Activated naive CD8-positive, alpha-beta T cell treated with anti-CD3 and anti-CD28 coated beads for 36 hours (primary cell): ENCODE data around the gene IQGAP2. TPM values are rescaled to one million over a fixed set of nuclear protein-coding genes. Genes with fewer than 3 reads are reported as not detected.
"Not testable (repeated sequence)": the region's sequence is repeated elsewhere in the genome, so short reads cannot be mapped to it uniquely, and the experiment has no call there.

ENCODE experiments used
- DNase-seq: peaks from one replicate; pipeline ENCODE4 v3.0.0; 2021
- H3K27ac Mint-ChIP-seq: one replicate; pipeline ENCODE4 v1.8.0; 2022; ENCODE audit warnings: mild to moderate bottlenecking, moderate library complexity, mixed read lengths
- H3K27me3 Mint-ChIP-seq: one replicate; pipeline ENCODE4 v1.8.0; 2022; ENCODE audit warnings: mild to moderate bottlenecking, mixed read lengths
- H3K36me3 Mint-ChIP-seq: one replicate; pipeline ENCODE4 v1.8.0; 2021; ENCODE audit warnings: mild to moderate bottlenecking, mixed read lengths
- H3K4me1 Mint-ChIP-seq: one replicate; pipeline ENCODE4 v1.8.0; 2021; ENCODE audit warnings: mixed read lengths
- H3K4me3 Mint-ChIP-seq: one replicate; pipeline ENCODE4 v1.8.0; 2022; ENCODE audit warnings: mild to moderate bottlenecking, moderate library complexity, mixed read lengths
- H3K9me3 Mint-ChIP-seq: one replicate; pipeline ENCODE4 v1.8.0; 2022; ENCODE audit warnings: mixed read lengths
- total RNA-seq, 2 experiments: library from RNA; stranded (reverse); gene quantifications; one replicate each; pipeline ENCODE4 v1.2.3, GENCODE V29; 2021

IQGAP2 gene
- total RNA-seq, 2 experiments from 2014 or later = 30.3 to 30.6 TPM

- H3K4me1 Mint-ChIP-seq = peaks cover 16% of the 10 kb centered on the region
- H3K36me3 Mint-ChIP-seq = peaks cover 6% of the 10 kb centered on the region
- H3K9me3 Mint-ChIP-seq = no peaks in the 10 kb centered on the region
- H3K27me3 Mint-ChIP-seq = no peaks in the 10 kb centered on the region
- no peak overlapping the region for H3K27ac Mint-ChIP-seq
- no peak overlapping the region for H3K4me3 Mint-ChIP-seq
- no peak for DNase-seq
These were observed 97.7 kb downstream of the IQGAP2 start for GRCh38 chr5:76500633-76501393.

DNA sequence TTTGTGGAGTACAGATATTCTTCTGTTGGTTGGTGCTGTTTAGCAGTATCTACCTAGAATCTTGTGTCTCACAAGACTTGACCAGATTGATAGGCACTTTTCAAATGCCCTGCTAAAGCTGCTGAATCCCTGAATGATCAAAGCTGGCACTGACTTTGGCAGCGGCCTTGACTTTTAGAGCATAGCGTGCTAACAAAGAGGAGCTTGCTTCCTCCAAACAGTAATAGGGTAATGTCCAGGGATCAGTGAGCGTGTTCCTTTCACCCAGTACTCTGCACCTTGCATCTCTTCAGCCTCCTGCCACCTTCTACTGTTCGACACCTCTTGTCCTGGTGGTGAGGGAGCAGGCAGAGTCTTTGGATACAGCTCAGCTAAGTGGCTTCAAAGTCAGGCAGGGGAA lies 100.8 kb downstream of the IQGAP2 start:
- H3K27ac Mint-ChIP-seq = no peak overlapping the region
- H3K9me3 Mint-ChIP-seq = no peaks in the 10 kb centered on the region
- DNase-seq = no peak
- peaks cover 10% of the 10 kb centered on the region for H3K4me1 Mint-ChIP-seq
- no peaks in the 10 kb centered on the region for H3K27me3 Mint-ChIP-seq
- H3K36me3 Mint-ChIP-seq = peaks cover 4% of the 10 kb centered on the region
- H3K4me3 Mint-ChIP-seq = no peak overlapping the region

DNA sequence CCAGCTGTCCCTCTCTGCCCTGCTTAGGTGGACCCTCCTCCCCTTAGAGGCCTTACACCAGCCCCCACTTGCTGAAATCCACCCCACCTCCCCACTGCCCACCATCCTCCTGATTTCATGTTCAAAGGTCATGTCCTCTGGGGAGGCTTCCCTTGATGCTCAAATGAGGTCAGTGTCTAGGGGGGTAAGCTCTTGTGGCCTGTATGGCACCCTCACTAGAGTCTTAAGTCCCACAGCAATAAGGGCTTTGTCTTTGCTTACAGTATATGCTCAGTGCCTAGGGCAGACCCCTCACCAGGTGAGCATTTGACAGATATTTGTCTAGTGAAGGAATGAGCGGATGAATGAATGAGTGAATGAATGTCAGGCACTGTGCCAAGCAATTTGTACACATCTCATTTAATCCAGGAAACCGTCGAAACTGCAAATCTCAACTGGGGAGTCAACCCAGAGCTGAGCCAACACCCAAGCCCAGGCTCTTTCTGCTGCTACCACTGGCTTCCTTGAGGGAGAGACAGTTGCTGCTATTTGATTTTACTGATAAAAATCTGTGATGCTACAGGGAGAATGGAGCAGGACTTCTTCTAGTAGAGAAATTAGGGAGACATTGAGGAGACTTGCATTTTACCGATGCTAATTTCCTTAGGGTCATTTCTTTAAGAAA lies 101.9 kb downstream of the IQGAP2 start:
- no peaks in the 10 kb centered on the region for H3K36me3 Mint-ChIP-seq
- H3K4me3 Mint-ChIP-seq = no peak overlapping the region
- H3K27ac Mint-ChIP-seq = no peak overlapping the region
- no peak for DNase-seq
- H3K9me3 Mint-ChIP-seq = no peaks in the 10 kb centered on the region
- H3K27me3 Mint-ChIP-seq = no peaks in the 10 kb centered on the region
- peaks cover 10% of the 10 kb centered on the region for H3K4me1 Mint-ChIP-seq

DNA sequence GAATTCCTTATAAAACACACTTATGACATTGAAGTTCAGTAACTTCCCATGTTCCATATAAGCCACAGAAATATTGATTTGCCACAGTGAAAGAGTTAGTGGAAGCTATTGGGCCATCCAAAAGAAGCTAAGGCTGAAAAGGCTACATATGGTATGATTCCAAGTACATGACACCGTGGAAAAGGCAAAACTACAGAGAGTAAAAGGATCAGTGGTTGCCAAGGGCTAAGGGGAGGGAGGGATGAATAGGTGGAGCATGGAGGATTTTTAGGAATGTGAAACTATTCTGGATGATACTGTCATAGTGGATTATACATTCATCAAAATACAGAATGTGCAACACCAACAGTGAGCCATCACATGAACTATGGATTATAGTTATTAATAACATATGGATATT lies 110.4 kb downstream of the IQGAP2 start:
- no peak overlapping the region for H3K27ac Mint-ChIP-seq
- peaks cover 2% of the 10 kb centered on the region for H3K9me3 Mint-ChIP-seq
- DNase-seq = no peak
- H3K4me1 Mint-ChIP-seq = peaks cover 13% of the 10 kb centered on the region
- no peak overlapping the region for H3K4me3 Mint-ChIP-seq
- peaks cover 20% of the 10 kb centered on the region for H3K36me3 Mint-ChIP-seq
- H3K27me3 Mint-ChIP-seq = no peaks in the 10 kb centered on the region

- H3K4me1 Mint-ChIP-seq = peaks cover 13% of the 10 kb centered on the region
These were observed 111.2 kb downstream of the IQGAP2 start for GRCh38 chr5:76514292-76514691.

DNA sequence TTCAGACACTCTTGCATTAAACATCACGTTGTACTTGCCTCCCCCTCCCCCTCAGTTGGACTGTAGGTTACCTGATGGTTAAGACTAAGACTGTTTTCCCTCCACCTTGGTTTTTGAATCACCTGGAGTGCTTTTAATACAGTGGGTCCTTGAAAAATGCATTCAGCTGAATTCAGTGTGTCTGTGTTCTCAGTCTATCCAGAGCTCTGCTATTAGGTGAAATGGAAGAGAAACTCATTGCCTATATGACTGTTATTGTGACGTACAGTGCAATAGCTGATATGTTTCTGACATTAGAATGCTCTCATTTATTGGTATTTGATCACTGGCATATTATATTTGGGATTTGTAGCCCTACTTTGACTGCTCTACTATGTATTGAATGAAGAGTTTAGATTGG lies 111.6 kb downstream of the IQGAP2 start:
- peaks cover 3% of the 10 kb centered on the region for H3K9me3 Mint-ChIP-seq
- H3K27me3 Mint-ChIP-seq = no peaks in the 10 kb centered on the region
- no peak overlapping the region for H3K4me3 Mint-ChIP-seq
- DNase-seq = no peak
- H3K27ac Mint-ChIP-seq = no peak overlapping the region
- H3K36me3 Mint-ChIP-seq = peaks cover 26% of the 10 kb centered on the region
- H3K4me1 Mint-ChIP-seq = peaks cover 13% of the 10 kb centered on the region

More at GRCh38 chr5:76514292-76514691, 111.2 kb downstream of the IQGAP2 start:
- H3K27ac Mint-ChIP-seq = no peak overlapping the region
- no peak overlapping the region for H3K4me3 Mint-ChIP-seq
- no peak for DNase-seq
- H3K36me3 Mint-ChIP-seq = peaks cover 26% of the 10 kb centered on the region
- no peaks in the 10 kb centered on the region for H3K27me3 Mint-ChIP-seq
- peaks cover 3% of the 10 kb centered on the region for H3K9me3 Mint-ChIP-seq

DNA sequence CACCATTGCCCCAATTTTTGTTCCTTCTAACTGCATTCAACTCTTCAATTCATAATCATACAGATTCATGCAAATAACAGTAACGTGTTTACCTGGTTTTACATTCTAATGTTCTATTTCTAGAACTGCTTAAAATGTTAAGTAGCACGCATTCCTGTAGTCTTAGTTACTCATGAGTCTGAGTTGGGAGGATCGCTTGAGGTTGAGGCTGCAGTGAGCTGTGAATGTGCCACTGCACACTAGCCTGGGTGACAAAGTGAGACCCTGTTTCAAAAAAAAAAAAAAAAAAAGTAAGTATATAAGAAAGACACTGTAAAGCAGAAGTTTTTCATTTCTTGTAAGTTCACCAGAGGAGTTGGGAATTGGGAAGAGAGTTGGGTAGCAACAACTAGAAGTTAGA lies 114.2 kb downstream of the IQGAP2 start:
- no peak for DNase-seq
- no peaks in the 10 kb centered on the region for H3K27me3 Mint-ChIP-seq
- H3K4me3 Mint-ChIP-seq = no peak overlapping the region

DNA sequence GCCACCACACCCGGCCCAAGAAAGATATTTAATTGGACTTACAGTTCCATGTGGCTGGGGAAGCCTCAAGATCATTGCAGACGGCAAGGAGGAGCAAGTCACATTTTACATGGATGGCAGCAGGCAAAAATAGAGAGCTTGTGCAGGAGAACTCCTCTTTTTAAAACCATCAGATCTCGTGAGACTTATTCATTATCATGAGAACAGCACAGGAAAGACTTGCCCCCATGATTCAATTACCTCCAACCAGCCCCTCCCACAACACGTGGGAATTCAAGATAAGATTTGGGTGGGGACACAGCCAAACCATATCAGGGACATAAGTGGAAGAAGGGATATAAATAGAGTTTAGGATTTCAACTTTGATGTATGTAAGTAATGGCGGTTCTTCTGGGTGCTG lies 115.2 kb downstream of the IQGAP2 start:
- H3K4me3 Mint-ChIP-seq, H3K9me3 Mint-ChIP-seq, DNase-seq, H3K27ac Mint-ChIP-seq, H3K27me3 Mint-ChIP-seq: not testable (repeated sequence)
- Mint-ChIP-seq H3K36me3 (peaks cover 29% of the 10 kb centered on the region), H3K4me1 (peaks cover 36% of the 10 kb centered on the region)

More for the DNA sequence above, 114.2 kb downstream of the IQGAP2 start:
- Mint-ChIP-seq H3K27ac (no peak overlapping the region), H3K4me1 (peaks cover 28% of the 10 kb centered on the region), H3K36me3 (peaks cover 29% of the 10 kb centered on the region), H3K9me3 (peaks cover 3% of the 10 kb centered on the region)

- no peaks in the 10 kb centered on the region for H3K27me3 Mint-ChIP-seq
- H3K36me3 Mint-ChIP-seq = peaks cover 22% of the 10 kb centered on the region
- H3K4me3 Mint-ChIP-seq = no peak overlapping the region
- H3K4me1 Mint-ChIP-seq = peaks cover 49% of the 10 kb centered on the region
- peak overlapping the region; percentile 81 for H3K27ac Mint-ChIP-seq
- H3K9me3 Mint-ChIP-seq = peaks cover 3% of the 10 kb centered on the region
- DNase-seq = no peak
These were observed 118.2 kb downstream of the IQGAP2 start for GRCh38 chr5:76521240-76521758.

DNA sequence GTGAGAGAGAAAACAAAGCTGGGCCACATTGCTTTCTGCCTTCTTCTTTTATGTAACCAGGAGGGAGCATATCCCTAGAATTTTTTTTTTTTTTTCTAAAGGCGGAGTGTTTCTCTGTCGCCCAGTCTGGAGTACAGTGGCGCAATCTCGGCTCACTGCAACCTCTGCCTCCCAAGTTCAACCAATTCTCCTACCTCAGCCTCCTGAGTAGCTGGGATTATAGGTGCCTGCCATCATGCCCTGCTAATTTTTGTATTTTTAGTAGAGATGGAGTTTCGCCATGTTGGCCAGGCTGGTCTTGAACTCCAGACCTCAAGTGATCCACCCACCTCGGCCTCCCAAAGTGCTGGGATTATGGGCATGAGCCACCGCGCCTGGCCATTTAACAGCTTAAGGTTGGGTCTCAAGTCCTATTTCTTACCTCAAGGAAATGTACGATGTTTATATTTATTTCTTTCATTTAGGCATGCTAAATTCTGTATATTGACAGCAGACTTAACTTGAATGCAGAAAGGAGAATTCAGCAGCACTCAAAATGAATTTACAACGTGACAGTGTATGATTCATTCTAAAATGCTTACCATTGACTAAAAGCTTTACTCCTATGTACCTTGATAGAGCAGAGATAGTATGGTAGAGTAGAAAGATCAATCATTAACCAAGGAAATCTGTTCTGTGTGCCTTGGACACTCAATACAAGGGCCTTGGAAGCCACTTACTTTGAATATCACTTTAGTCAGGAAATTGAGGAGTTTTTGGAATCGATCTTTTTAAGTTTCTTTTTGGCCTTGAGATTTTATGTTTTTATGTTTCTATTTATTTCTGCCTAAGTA lies 119.2 kb downstream of the IQGAP2 start:
- H3K4me3 Mint-ChIP-seq = no peak overlapping the region
- H3K27ac Mint-ChIP-seq = peak overlapping the region; percentile 60
- no peaks in the 10 kb centered on the region for H3K27me3 Mint-ChIP-seq
- peaks cover 3% of the 10 kb centered on the region for H3K9me3 Mint-ChIP-seq
- peaks cover 19% of the 10 kb centered on the region for H3K36me3 Mint-ChIP-seq
- DNase-seq = no peak
- H3K4me1 Mint-ChIP-seq = peaks cover 51% of the 10 kb centered on the region

DNA sequence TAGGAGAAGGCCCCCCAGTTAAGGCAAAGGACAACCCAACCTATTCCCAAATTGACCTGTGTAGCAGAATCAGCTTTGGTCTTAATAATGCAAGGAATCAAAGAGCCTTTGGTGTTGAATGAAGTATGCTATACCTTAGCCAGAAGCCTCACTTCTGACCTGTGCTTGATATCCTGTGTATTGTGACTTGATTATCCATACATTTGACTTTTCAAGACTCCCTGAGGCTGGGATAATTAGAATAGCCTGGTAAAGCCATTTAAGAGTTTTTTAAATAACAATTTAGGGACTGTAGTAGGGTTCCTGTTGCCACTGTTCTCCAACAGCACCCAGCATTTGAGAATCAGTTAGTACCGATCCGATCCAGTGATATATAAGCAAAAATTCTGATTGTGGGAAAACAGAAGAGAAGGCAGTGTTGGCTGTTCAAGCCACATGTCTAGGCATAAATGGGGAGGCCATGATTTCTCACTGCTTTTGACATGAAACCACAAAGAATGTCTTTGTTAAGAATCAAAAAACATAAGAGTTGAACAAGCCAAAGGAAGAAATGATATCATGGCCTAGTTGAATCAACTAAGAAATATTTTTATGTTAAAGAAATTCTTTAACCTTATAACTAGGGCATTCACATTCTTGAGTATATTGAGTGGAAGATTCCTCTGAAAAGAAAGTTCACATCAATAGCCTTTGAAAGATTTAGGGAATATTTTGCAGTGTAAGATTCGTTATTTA lies 121.2 kb downstream of the IQGAP2 start:
- Mint-ChIP-seq H3K27ac (no peak overlapping the region), H3K4me1 (peaks cover 63% of the 10 kb centered on the region), H3K9me3 (no peaks in the 10 kb centered on the region), H3K4me3 (no peak overlapping the region), H3K36me3 (peaks cover 6% of the 10 kb centered on the region), H3K27me3 (no peaks in the 10 kb centered on the region)
- DNase-seq = no peak

DNA sequence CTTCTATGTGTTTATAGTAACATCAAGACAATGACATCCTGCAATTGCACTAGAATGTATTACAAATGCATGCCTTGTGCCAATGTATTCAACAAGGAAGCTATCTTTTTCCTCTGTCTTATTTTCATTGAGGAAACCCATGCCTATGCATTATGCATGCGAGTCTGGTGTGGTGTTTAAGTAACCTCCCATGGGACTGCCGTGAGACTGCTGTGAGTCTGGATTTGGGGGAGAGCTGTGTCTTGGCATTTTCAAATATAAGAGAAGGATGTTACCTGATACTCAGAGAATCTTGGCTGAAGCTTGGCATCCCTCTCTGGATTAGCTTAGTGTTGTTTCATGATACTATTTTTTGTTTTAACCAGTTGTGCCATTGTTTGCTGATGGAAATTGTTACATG lies 121.8 kb downstream of the IQGAP2 start:
- H3K36me3 Mint-ChIP-seq = peaks cover 6% of the 10 kb centered on the region
- no peaks in the 10 kb centered on the region for H3K9me3 Mint-ChIP-seq
- H3K27ac Mint-ChIP-seq = no peak overlapping the region
- peaks cover 63% of the 10 kb centered on the region for H3K4me1 Mint-ChIP-seq
- no peaks in the 10 kb centered on the region for H3K27me3 Mint-ChIP-seq
- no peak overlapping the region for H3K4me3 Mint-ChIP-seq
- DNase-seq = no peak

DNA sequence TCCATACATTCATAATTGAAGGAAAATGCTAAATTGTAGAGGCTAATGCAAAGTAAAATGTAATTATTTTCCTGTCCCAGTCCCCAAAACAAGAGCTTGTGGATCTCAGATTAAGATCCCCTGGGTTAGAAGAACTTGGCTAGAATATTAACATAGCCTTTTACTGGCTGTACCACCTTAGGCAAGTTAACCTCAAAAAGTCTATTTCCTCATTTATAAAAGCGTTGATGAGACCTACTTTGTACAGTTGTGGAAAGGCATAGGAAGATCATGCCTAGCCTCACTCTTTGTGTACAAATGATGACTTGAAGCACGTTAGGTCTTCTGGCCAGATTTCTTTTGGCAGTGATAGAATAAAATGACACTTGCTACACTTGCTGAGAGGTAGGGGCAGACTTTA lies 122.9 kb downstream of the IQGAP2 start:
- Mint-ChIP-seq H3K27ac (no peak overlapping the region), H3K4me3 (no peak overlapping the region), H3K27me3 (no peaks in the 10 kb centered on the region), H3K36me3 (peaks cover 5% of the 10 kb centered on the region), H3K4me1 (peaks cover 58% of the 10 kb centered on the region), H3K9me3 (no peaks in the 10 kb centered on the region)
- no peak for DNase-seq

GRCh38 chr5:76526950-76527583 lies 124.0 kb downstream of the IQGAP2 start:
- peaks cover 1% of the 10 kb centered on the region for H3K9me3 Mint-ChIP-seq
- H3K27ac Mint-ChIP-seq = no peak overlapping the region
- peaks cover 6% of the 10 kb centered on the region for H3K36me3 Mint-ChIP-seq
- DNase-seq = no peak
- no peak overlapping the region for H3K4me3 Mint-ChIP-seq
- peaks cover 53% of the 10 kb centered on the region for H3K4me1 Mint-ChIP-seq
- H3K27me3 Mint-ChIP-seq = no peaks in the 10 kb centered on the region
